Activated naive CD4-positive, alpha-beta T cell treated with Interleukin-2 at 50 U/mL for 16 hours (primary cell): ENCODE results near the gene ZNF512B.

ENCODE experiments used
- DNase-seq: peaks from one replicate; pipeline ENCODE4 v3.0.0-alpha.2; 2020

ZNF512B gene

DNA sequence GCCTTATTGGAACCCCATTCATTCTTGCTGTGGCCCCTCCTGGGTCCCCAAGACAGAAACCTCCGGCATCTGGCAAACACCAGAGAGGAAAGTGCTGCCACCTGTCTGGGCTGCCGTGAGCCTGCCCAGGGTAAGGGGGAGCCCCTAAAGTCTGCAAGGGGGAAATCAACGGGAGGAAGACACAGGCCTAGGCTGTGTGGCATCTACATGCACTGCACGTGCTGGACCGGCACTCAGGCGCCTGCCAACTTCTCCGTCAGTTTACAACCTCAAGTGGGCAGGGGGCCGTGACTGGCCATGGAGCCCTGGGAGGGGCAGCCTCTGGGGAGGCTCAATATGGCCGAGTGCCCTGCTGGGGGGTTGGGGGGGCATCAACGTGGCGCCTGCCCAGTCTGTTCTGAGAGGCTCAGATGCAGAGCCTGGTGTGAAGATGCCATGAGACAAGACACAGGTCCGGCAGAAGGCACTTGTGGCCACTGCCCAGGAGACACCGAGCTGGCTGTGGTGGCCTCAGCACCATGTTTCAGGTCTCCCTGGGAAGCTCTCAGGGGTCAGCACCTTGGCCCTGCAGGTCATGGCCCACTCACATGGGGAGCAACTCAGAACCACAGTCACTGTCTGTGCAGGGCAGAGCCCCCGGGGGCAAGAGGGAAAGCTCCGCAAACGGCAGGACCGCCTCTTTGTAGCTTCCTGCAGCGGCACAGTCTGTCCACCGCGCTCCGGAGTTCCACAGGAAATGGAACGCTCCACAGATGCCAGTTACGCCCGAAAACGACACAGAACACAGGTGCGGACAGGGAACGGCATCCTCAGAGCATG lies 21.9 kb downstream of the ZNF512B start:
- DNase-seq: no peak

GRCh38 chr20:63946986-63947637 lies 22.6 kb downstream of the ZNF512B start:
- DNase-seq: no peak

DNA sequence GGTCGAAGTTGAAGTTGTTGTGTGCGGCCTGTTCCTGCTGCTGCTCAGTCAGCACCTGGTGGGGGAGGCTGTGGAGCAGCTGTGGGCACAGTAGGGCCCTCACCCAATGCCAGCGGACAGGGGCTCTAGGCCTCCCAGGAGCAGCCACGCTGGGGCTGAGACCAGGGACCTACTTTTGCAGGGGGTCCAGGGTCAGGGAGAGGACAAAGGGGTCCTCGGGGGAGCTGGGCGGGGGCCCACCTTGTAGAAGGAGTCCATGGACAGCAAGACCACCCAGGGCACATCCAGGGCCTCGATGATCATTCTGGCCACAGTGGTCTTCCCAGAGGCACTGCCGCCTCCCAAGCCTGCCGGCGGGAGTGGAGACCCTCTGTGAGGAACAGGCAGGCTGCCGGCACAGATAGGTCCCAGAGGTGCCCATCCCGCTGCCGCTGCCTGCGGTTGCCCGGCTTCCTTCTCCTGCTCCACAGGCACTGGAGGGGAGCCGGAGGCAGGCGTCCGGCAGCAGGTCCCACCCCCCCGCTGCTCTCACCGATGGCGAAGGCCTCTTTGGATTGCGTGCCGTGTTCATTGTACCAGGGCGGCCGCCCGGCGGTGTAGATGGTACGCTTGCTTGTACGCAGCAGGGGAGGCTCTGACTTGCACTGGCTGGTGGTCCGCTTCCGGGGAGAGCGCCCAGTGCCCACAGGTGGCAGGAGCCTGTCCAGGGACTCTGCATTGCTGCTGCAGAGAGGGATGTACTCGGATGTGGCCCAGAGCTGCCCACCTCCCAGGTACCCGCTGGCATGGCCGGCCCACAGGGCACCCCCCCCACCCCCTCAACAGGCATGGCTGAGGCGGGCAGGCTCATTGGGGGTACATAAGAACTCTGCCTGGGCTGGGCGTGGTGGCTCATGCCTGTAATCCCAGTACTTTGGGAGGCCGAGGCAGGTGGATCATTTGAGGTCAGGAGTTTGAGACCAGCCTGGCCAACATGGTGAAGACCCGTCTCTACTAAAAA lies 23.5 kb downstream of the ZNF512B start:
- DNase-seq: no peak

DNA sequence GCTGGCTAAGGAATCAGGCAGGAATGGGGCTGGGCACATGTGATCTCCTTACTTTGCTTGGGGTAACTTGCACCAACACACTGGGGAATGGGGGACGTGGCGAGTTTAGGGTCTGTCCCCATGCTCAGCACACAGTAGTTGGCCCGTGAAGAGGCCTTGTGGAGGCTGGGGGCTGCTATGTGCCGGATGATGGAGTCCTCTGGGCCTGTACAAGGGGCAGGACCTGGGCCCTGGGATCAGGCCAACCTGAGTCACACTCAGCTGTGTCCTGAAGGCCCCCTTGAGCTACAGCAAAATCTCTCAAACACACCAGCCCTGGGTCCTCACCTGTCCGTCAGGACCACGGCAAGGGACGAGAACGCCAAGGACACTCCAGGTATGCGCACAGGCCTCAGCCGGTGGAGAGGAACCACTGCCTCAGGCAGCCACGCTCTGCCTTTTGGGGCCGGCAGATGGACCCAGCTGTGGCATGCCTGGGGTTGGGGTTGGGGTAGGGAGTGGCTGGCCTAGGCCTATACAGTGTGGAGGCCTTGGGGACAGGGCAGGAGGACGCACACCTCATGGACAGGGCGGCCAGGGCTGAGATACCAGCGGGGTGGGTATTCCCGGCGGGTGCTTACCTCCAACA lies 24.6 kb downstream of the ZNF512B start:
- DNase-seq: no peak

DNA sequence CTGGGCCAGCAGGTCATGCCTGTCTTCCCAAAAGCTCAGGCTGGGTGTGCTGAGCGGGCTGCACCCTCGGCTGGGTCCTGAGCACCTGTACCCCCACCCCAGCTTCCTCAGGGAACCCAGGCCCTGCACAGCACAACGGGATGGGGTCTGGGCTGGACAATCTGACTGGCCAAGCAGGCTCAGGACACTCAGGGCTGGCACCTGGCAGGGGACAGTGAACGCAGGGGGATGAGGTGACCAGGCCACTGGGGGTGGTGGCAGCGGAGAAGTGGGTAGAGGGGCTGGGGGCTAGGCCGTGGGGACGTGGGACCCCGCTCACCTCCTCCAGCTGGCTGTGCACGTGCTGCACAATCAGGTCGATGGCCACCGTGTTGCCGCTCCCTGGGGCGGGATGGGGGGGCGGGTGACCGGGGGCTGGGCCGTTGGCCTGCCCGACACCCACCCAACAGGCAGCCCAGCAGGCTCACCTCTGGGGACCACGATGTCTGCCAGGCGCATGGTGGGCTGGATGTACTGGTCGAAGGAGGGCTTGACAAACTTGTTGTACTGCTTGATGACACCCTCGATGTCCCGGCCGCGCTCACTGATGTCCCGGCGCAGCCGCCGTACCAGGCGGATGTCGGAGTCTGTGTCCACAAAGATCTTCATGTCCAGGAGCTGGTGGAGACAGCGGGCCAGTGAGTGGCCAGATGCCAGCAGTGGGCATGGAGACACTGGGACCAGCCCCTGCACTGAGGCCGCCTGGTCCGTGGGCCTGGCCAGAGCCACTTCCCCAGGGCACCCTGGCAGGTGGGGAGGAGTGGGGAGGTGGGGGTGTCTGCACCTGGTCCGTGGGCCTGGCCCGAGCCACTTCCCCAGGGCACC lies 25.4 kb downstream of the ZNF512B start:
- DNase-seq: no peak

- no peak for DNase-seq
Measured at GRCh38 chr20:63943808-63944077, 26.0 kb downstream of the ZNF512B start.

- DNase-seq: no peak
Measured at GRCh38 chr20:63942969-63943807, 26.5 kb downstream of the ZNF512B start.

DNA sequence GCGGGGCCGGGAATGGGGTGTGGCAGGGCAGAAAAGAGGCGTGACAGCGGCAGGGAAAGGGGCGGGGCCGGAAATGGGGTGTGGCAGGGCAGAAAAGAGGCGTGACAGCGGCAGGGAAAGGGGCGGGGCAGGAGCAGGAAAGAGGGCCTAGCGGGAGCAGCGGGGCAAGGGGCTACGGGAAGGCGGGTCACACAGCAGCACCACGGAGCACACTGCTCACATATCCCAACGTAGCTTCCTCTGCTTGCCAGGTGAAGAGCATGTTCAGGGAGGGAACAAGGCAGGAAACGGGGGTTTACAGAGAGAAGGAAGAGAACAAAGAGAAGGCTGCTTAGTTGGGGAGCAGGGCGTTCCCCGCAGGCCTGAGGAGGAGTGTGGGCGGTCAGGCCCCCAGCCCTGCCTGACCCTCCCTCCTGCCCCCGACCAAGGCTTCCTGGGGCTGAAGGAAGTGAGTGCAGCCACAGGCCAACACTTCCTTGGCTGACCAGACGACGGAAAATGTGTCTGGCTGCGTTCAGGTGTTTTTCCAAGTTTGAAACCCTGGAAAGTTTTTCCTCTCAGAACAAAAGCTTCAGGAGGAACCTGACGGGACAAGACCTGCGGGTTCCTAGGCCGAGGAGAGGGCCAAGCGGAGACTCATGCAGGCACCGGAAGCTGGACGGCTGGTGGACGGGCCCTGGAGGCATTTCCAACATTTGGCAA lies 27.3 kb downstream of the ZNF512B start:
- peak; percentile 51 for DNase-seq

GRCh38 chr20:63941282-63942081 lies 28.2 kb downstream of the ZNF512B start:
- peak; percentile 64 for DNase-seq

- no peak for DNase-seq
Measured at GRCh38 chr20:63940472-63941266, 29.1 kb downstream of the ZNF512B start.

- DNase-seq: no peak
Measured at GRCh38 chr20:63940071-63940471, 29.7 kb downstream of the ZNF512B start.

GRCh38 chr20:63939061-63939935 lies 30.4 kb downstream of the ZNF512B start:
- DNase-seq: no peak

DNA sequence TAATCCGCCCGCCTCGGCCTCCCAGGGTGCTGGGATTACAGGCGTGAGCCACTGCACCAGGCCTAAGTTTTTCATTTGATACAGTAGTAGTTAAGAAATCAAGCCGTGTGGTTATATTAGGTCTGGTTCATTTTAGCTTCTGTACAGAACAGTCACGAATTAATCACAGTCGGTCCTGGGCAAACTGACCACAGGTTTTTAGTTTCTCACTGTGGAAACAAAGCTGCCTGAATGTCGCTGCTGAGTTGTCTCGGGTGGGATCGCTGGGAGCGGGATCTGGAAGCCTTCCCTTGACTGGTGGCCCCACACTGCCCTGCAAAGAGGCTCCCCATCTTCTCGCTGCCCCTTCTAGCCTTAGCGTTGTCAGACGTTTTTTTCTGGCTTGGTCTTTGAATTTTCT lies 32.1 kb downstream of the ZNF512B start:
- no peak for DNase-seq

GRCh38 chr20:63935447-63935846 lies 34.3 kb downstream of the ZNF512B start:
- DNase-seq: no peak

DNA sequence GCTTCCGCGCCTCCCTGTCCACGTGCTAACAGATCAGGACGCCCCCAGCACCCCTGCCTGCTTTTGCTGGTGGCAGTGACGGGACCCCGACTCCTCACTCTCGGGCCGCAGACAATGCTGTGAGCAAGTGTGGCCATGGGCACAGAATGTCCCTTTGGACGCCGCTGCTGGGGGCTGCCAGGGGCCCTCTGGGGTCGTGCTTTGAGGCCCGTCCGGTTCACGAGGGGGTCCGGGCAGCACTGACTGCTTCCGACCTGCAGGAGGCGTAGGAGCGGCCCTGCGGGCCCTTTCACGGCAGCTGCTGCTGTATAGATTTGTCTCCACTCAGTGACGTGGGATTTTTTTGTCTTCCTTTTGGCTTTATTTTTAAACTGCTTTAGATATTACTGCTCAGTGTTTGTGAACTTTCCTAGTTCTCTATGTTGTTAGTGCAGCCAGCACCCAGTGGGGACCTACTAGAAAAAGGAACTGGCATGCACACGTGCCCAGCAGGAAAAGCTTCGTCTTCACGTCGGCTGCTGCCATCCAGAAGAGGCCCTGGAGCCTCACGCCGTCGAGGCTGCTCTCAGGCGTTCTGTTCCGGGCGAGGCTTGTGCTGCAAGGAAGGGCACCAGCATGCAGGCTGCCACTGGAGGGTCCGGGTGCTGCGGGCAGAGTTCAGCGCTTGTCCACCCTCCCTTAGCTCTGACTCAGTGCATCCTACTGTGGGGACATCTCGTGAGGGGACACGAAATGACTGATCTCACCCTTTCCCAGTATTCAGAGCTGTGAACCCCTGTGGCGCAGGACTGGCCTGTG lies 35.3 kb downstream of the ZNF512B start:
- no peak for DNase-seq

DNA sequence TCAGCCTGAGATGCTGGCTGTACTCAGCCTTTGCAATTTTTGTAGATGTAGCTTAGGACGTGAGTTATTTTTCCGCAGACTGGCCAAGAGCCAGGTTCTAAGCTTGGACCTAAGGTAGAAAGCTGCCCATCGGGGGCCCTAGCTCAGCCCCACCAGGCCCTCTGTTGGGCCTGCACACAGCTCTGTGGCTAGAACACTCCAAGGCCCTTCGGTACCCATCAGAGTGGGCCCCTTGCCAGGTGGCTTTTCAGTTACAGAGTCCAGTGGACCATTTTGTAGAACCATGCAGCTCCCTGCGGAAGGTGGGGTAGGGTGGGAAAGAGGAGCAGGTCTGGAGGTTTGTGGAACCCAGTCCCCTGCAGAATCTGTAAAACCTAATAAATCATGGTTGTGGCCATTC lies 36.1 kb downstream of the ZNF512B start:
- no peak for DNase-seq
